HL-60 (cell line): ENCODE measurements around the gene PLSCR5.

ENCODE experiments used
- DNase-seq, 2 experiments: peaks; one replicate each; pipeline ENCODE4 v3.0.0-alpha.2; 2010 to 2020; ENCODE audit warnings: low read depth in 1 of 2, low spot score in 1 of 2
- H3K27ac ChIP-seq: fragments of 250-450 bp; sonication (Bioruptor Pico); replicated peaks from 2 replicates; pipeline ENCODE4 v1.5.1; 2020; ENCODE audit warnings: mild to moderate bottlenecking, moderate library complexity
- H3K27me3 ChIP-seq: fragments of 250-450 bp; sonication (Bioruptor Pico); 2 replicates; pipeline ENCODE4 v1.5.1; 2021; ENCODE audit warnings: mild to moderate bottlenecking, moderate library complexity; ENCODE audit not compliant: insufficient read depth, poor library complexity, severe bottlenecking
- H3K4me3 ChIP-seq: replicated peaks from 2 replicates; pipeline ENCODE4 v1.5.1; 2011; ENCODE audit warnings: mild to moderate bottlenecking, control low read depth, low read length; ENCODE audit not compliant: insufficient read depth
- CTCF ChIP-seq: IDR thresholded peaks from one replicate; pipeline ENCODE4 v1.5.1; 2011; ENCODE audit warnings: low read length, control low read depth, inconsistent platforms; ENCODE audit not compliant: insufficient read depth
- GABPA ChIP-seq: IDR thresholded peaks from 2 replicates; pipeline ENCODE4 v1.6.1; 2012; ENCODE audit warnings: low read depth
- POLR2AphosphoS5 ChIP-seq: IDR thresholded peaks from 2 replicates; pipeline ENCODE4 v1.6.1; 2012; ENCODE audit warnings: low read depth
- REST ChIP-seq: IDR thresholded peaks from 2 replicates; pipeline ENCODE4 v1.6.1; 2012; ENCODE audit warnings: low read depth; ENCODE audit not compliant: insufficient replicate concordance
- SPI1 ChIP-seq: IDR thresholded peaks from 2 replicates; pipeline ENCODE4 v1.6.1; 2012; ENCODE audit warnings: low read depth, mild to moderate bottlenecking, borderline replicate concordance

Gene PLSCR5

GRCh38 chr3:146539315-146539714 is 65.8 kb downstream of the PLSCR5 start:
- no peak overlapping the region for H3K27ac ChIP-seq
- no peak overlapping the region for H3K4me3 ChIP-seq
- no peaks in the 10 kb centered on the region for H3K27me3 ChIP-seq
- no peak for DNase-seq
- no peak for TF ChIP-seq REST
- no peak for TF ChIP-seq POLR2AphosphoS5
- no peak for TF ChIP-seq CTCF
- no peak for TF ChIP-seq GABPA
- TF ChIP-seq SPI1: no peak

- H3K4me3 ChIP-seq: no peak overlapping the region
- no peak for TF ChIP-seq POLR2AphosphoS5
- TF ChIP-seq GABPA: no peak
- no peak for TF ChIP-seq REST
- no peak for TF ChIP-seq SPI1
- no peak for TF ChIP-seq CTCF
- no peak for DNase-seq
- H3K27me3 ChIP-seq: no peaks in the 10 kb centered on the region
- no peak overlapping the region for H3K27ac ChIP-seq
These were observed 67.5 kb downstream of the PLSCR5 start for GRCh38 chr3:146537603-146538002.

- Histone ChIP-seq H3K27ac (no peak overlapping the region), H3K4me3 (no peak overlapping the region), H3K27me3 (no peaks in the 10 kb centered on the region)
- no peak for DNase-seq
- TF ChIP-seq POLR2AphosphoS5 (no peak), REST (no peak), SPI1 (no peak), CTCF (no peak), GABPA (no peak)
These were observed 68.5 kb downstream of the PLSCR5 start for GRCh38 chr3:146536681-146537080.
